HUES64 (cell line): Measurements from ENCODE around the gene SMCO4.

Experiments
- H3K27ac ChIP-seq: 2 replicates; pipeline ENCODE4 v1.7.0; 2013; ENCODE audit warnings: low read depth, low read length, inconsistent platforms
- H3K27me3 ChIP-seq: 2 replicates; pipeline ENCODE4 v1.6.1; 2013; ENCODE audit warnings: mild to moderate bottlenecking, low read length; ENCODE audit not compliant: insufficient read depth
- H3K36me3 ChIP-seq: 2 replicates; pipeline ENCODE4 v1.6.1; 2013; ENCODE audit warnings: mild to moderate bottlenecking, low read length; ENCODE audit not compliant: insufficient read depth
- H3K4me1 ChIP-seq: 2 replicates; pipeline ENCODE4 v1.6.1; 2013; ENCODE audit warnings: mild to moderate bottlenecking, low read length, moderate library complexity; ENCODE audit not compliant: insufficient read depth
- H3K4me3 ChIP-seq: 2 replicates; pipeline ENCODE4 v1.5.1; 2013; ENCODE audit warnings: mild to moderate bottlenecking, low read length, moderate library complexity
- H3K9ac ChIP-seq: 2 replicates; pipeline ENCODE4 v1.6.1; 2013; ENCODE audit warnings: mild to moderate bottlenecking, low read depth, low read length
- H3K9me3 ChIP-seq: 2 replicates; pipeline ENCODE4 v1.6.1; 2013; ENCODE audit warnings: low read depth, low read length; ENCODE audit not compliant: insufficient read depth
- WGBS: fragments of 150-250, 120-280 bp; methylation state at CpG from one replicate; pipeline ENCODE4 v1.1.7; 2013; ENCODE audit warnings: missing lambda C conversion rate; 5-methylcytosine and 5-hydroxymethylcytosine counted together

Gene SMCO4

DNA sequence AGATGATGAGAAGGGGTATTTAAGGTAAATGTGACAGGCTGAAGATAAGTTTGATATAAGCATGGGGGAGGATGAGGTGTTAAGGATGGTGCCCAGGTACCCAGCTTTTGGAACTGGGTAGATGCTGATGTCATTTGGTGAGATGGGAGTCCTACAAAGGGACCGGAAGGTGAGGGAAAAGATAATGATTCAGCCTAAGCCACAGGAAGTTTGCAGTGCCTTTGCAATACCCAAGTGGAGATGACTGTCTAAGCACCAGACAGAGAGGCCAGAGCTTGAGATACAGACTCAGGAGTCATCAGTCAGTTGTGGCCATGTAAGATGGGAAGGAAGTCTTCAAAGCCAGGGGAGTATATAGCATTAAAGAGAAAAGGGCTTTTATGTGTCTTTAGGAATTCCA, 30.0 kb upstream of the SMCO4 start:
- H3K36me3 ChIP-seq = no peaks in the 10 kb centered on the region
- H3K9ac ChIP-seq = no peak overlapping the region
- H3K27me3 ChIP-seq = no peaks in the 10 kb centered on the region
- 0 out of 2 replicates have a peak, but pooled peaks cover 3% of the 10 kb centered on the region for H3K4me1 ChIP-seq
- no peaks in the 10 kb centered on the region for H3K9me3 ChIP-seq
- H3K4me3 ChIP-seq = no peak overlapping the region
- no peak overlapping the region for H3K27ac ChIP-seq
- 90% methylated on average over 1 of the region's 1 CpG for WGBS

GRCh38 chr11:93572621-93573020, 29.4 kb upstream of the SMCO4 start:
- 95% methylated on average over 3 of the region's 3 CpGs for WGBS
- Histone ChIP-seq H3K27ac (no peak overlapping the region), H3K9me3 (no peaks in the 10 kb centered on the region), H3K27me3 (no peaks in the 10 kb centered on the region), H3K4me1 (0 out of 2 replicates have a peak, but pooled peaks cover 3% of the 10 kb centered on the region), H3K4me3 (no peak overlapping the region), H3K9ac (no peak overlapping the region), H3K36me3 (no peaks in the 10 kb centered on the region)

GRCh38 chr11:93572171-93572570, 29.0 kb upstream of the SMCO4 start:
- WGBS = 100% methylated on average over 1 of the region's 1 CpG
- Histone ChIP-seq H3K4me1 (0 out of 2 replicates have a peak, but pooled peaks cover 3% of the 10 kb centered on the region), H3K36me3 (no peaks in the 10 kb centered on the region), H3K9ac (no peak overlapping the region), H3K9me3 (no peaks in the 10 kb centered on the region), H3K27ac (no peak overlapping the region), H3K4me3 (no peak overlapping the region), H3K27me3 (no peaks in the 10 kb centered on the region)

- H3K4me1 ChIP-seq = 0 out of 2 replicates have a peak, but pooled peaks cover 3% of the 10 kb centered on the region
- no peaks in the 10 kb centered on the region for H3K36me3 ChIP-seq
- H3K9me3 ChIP-seq = no peaks in the 10 kb centered on the region
- H3K27me3 ChIP-seq = no peaks in the 10 kb centered on the region
- no peak overlapping the region for H3K4me3 ChIP-seq
- H3K9ac ChIP-seq = no peak overlapping the region
- 69% methylated on average over 7 of the region's 7 CpGs for WGBS
- no peak overlapping the region for H3K27ac ChIP-seq
Measured at GRCh38 chr11:93571612-93572011, 28.4 kb upstream of the SMCO4 start.

DNA sequence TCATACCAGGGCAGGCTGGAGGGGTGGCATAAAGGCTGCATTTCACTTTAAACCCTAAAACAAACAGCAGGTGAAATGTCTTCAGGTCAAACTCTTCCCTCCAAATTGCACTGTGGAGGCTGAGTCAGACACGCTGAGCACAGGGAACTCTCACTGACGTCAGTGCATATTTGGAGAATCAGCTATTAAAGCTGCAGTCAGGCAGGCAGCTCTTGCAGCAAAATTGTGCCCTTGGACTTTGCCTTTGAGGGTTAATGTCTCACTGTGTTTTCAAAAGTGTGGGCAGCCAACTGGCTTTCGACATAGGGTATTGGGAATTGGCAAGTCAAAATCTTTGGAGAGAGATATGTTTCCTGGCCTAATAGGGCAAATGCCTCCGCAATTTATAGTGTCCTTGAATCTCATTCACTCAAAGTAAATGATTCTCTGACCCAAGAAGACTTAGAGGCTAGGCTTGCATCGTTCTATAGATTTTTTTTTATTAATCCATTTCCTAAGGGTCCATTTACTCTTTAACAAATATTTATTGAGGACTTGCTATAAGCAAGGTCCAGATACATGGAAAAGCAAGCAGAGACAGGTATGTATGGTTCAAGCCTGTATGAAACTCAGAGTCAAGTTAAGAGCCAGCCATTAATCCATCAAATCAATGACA, 27.7 kb upstream of the SMCO4 start:
- Histone ChIP-seq H3K27ac (no peak overlapping the region), H3K4me1 (0 out of 2 replicates have a peak, but pooled peaks cover 3% of the 10 kb centered on the region), H3K9me3 (no peaks in the 10 kb centered on the region), H3K36me3 (no peaks in the 10 kb centered on the region), H3K4me3 (no peak overlapping the region), H3K9ac (no peak overlapping the region), H3K27me3 (no peaks in the 10 kb centered on the region)
- 75% methylated on average over 5 of the region's 5 CpGs for WGBS

GRCh38 chr11:93569496-93569895, 26.3 kb upstream of the SMCO4 start:
- Histone ChIP-seq H3K9ac (no peak overlapping the region), H3K36me3 (no peaks in the 10 kb centered on the region), H3K9me3 (no peaks in the 10 kb centered on the region), H3K4me1 (0 out of 2 replicates have a peak, but pooled peaks cover 3% of the 10 kb centered on the region), H3K27ac (no peak overlapping the region), H3K4me3 (no peak overlapping the region), H3K27me3 (no peaks in the 10 kb centered on the region)

DNA sequence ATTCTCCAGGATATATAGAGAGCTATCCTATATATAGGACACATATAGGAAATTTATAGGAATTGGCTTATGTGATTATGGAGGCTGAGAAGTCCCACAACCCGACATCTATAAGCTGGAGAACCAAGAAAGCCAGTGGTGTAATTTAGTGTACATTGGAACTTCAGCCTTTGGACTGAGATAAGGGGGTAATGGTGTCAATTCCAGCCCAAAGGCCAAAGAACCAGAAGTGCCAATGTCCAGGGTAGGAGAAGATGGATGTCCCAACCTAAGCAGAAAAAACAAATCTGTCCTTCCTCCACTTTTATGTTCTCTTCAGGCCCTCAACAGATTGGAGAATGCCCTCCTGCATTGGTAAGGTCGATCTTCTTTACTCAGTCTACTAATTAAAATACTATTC, 25.5 kb upstream of the SMCO4 start:
- H3K27ac ChIP-seq = no peak overlapping the region
- no peaks in the 10 kb centered on the region for H3K36me3 ChIP-seq
- no peak overlapping the region for H3K9ac ChIP-seq
- H3K9me3 ChIP-seq = no peaks in the 10 kb centered on the region
- H3K4me1 ChIP-seq = 0 out of 2 replicates have a peak, but pooled peaks cover 3% of the 10 kb centered on the region
- no peaks in the 10 kb centered on the region for H3K27me3 ChIP-seq
- H3K4me3 ChIP-seq = no peak overlapping the region
- WGBS = 95% methylated on average over 2 of the region's 2 CpGs

DNA sequence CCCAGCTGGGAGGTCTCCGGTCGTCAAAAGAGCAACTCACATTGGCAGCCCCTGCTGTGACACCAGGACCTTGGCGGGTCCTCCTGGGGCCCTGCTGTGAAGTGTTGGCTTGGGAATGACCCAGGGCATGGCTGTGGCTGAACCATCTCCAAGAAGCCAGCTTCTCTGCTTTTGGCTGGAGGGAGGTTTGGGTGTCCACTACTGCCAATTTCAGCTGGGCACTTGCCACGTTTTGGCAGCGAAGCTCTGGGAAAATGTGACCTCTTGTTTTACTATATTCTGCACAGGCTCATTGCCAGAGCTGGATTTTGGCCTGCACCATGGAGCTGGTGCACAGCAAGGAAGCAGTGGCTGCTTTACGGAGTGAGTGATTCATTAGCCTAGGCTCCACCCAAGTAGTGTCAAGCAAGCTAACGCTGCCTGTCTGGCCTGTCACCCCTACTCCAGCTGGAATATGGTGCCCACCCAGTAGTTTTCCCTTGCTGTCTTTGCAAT, 24.3 kb upstream of the SMCO4 start:
- 68% methylated on average over 7 of the region's 7 CpGs for WGBS
- Histone ChIP-seq H3K4me3 (no peak overlapping the region), H3K27ac (no peak overlapping the region)

GRCh38 chr11:93564895-93565294, 21.7 kb upstream of the SMCO4 start:
- Histone ChIP-seq H3K27ac (no peak overlapping the region), H3K4me3 (no peak overlapping the region), H3K9me3 (no peaks in the 10 kb centered on the region), H3K27me3 (no peaks in the 10 kb centered on the region), H3K9ac (no peak overlapping the region), H3K36me3 (no peaks in the 10 kb centered on the region), H3K4me1 (peaks cover 2% of the 10 kb centered on the region; the same call in 1 of the 2 replicates)
- whole genome bisulfite sequencing = 93% methylated on average over 3 of the region's 3 CpGs

More for the DNA sequence above, 24.3 kb upstream of the SMCO4 start:
- H3K36me3 ChIP-seq = no peaks in the 10 kb centered on the region
- no peak overlapping the region for H3K9ac ChIP-seq
- no peaks in the 10 kb centered on the region for H3K9me3 ChIP-seq
- H3K27me3 ChIP-seq = no peaks in the 10 kb centered on the region
- 0 out of 2 replicates have a peak, but pooled peaks cover 3% of the 10 kb centered on the region for H3K4me1 ChIP-seq

DNA sequence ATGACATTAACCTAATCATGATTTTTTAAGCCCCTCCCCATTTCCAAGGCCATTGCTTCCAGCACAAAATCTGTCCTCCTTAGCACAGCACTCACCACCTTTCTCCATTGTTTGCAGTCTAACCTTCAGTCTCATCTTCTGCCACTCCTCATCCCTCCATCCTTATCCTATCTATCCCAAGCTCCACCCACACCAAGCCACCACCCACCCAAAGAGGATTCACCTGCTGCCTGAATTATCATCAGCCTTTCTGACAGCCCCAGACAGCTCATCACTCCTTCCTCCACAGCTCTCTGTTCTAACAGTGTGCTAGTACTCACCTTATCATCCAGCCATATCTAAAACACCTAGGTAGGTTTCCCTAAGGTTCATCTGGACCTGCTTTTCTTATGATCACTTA, 20.7 kb upstream of the SMCO4 start:
- H3K9me3 ChIP-seq = no peaks in the 10 kb centered on the region
- no peaks in the 10 kb centered on the region for H3K27me3 ChIP-seq
- H3K4me1 ChIP-seq = peaks cover 2% of the 10 kb centered on the region; the same call in 1 of the 2 replicates
- no peak overlapping the region for H3K27ac ChIP-seq
- no peaks in the 10 kb centered on the region for H3K36me3 ChIP-seq
- H3K9ac ChIP-seq = no peak overlapping the region
- H3K4me3 ChIP-seq = no peak overlapping the region

GRCh38 chr11:93560199-93560932, 17.2 kb upstream of the SMCO4 start:
- peaks cover 2% of the 10 kb centered on the region; the same call in 1 of the 2 replicates for H3K4me1 ChIP-seq
- H3K36me3 ChIP-seq = no peaks in the 10 kb centered on the region
- WGBS = 67% methylated on average over 3 of the region's 3 CpGs
- no peak overlapping the region for H3K4me3 ChIP-seq
- no peak overlapping the region for H3K9ac ChIP-seq
- no peaks in the 10 kb centered on the region for H3K27me3 ChIP-seq
- H3K9me3 ChIP-seq = no peaks in the 10 kb centered on the region
- H3K27ac ChIP-seq = no peak overlapping the region
